Spinal cord (tissue), 10 donors: ENCODE results near the gene UPK3A. TPM values are rescaled to one million over a fixed set of nuclear protein-coding genes. Genes with fewer than 3 reads are reported as not detected.

Experiments
- DNase-seq, 6 donors: peaks; one replicate each; pipeline versions ENCODE4 v3.0.0 to v3.0.0-alpha.2; 2013 to 2015; ENCODE audit warnings: low spot score in 6 of 6, low read depth in 4 of 6
- H3K27ac ChIP-seq: one replicate; pipeline ENCODE4 v1.5.1; 2013; ENCODE audit warnings: low read depth, low read length, control low read depth
- H3K27me3 ChIP-seq: one replicate; pipeline ENCODE4 v1.6.1; 2013; ENCODE audit warnings: low read length; ENCODE audit not compliant: control insufficient read depth, insufficient read depth
- H3K36me3 ChIP-seq: one replicate; pipeline ENCODE4 v1.6.1; 2013; ENCODE audit warnings: low read length; ENCODE audit not compliant: control insufficient read depth, insufficient read depth
- H3K4me1 ChIP-seq: one replicate; pipeline ENCODE4 v1.6.1; 2013; ENCODE audit warnings: low read length; ENCODE audit not compliant: control insufficient read depth, insufficient read depth
- H3K4me3 ChIP-seq: one replicate; pipeline ENCODE4 v1.5.1; 2013; ENCODE audit warnings: low read depth, low read length, control low read depth
- H3K9me3 ChIP-seq: one replicate; pipeline ENCODE4 v1.6.1; 2013; ENCODE audit warnings: low read length; ENCODE audit not compliant: control insufficient read depth, insufficient read depth
- WGBS: methylation state at CpG from one replicate; pipeline ENCODE4 v1.1.5; 2013; ENCODE audit warnings: missing lambda C conversion rate; ENCODE audit not compliant: insufficient coverage; 5-methylcytosine and 5-hydroxymethylcytosine counted together
- polyA plus RNA-seq, 2 donors: library from polyadenylated mRNA; unstranded; fragments of 120-200 nt; gene quantifications; one replicate each; pipeline ENCODE4 v1.2.1, GENCODE V29; 2013; ENCODE audit not compliant: insufficient read length in 2 of 2
- total RNA-seq, 2 donors: library from RNA; depleted of rRNA in 1 of 2; stranded (reverse); fragments of 120-200 nt in 1 of 2; fragments of >200 nt in 1 of 2; gene quantifications; one replicate each; pipeline versions ENCODE4 v1.2.3 to v1.2.4, GENCODE V29; 2013 to 2014
- donor health status: healthy.

The UPK3A gene
- total and polyA plus RNA-seq, 4 donors = 0.28 to 0.42 TPM; not detected in 2

DNA sequence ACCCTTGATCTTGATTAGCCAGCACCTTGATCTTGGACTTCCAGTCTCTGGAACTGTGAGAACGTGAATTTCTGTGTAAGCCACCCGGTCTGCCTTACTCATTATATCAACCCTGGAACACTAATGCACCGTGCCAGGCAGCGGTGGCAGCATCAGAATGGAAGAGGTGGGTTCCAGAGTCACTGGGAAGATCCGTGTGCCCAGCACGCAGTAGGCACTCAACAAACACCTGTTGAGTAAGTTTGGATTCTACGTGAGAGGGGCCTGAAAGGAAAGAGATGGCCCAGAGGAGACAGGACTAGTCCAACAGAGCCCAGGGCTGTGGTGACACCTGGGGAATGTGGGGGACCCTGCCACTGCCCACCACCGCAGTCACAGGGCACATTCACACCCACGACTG is 6.6 kb upstream of the UPK3A start:
- Histone ChIP-seq H3K9me3 (no peaks in the 10 kb centered on the region), H3K27ac (no peak overlapping the region), H3K27me3 (no peaks in the 10 kb centered on the region), H3K4me3 (no peak overlapping the region), H3K36me3 (no peaks in the 10 kb centered on the region), H3K4me1 (peaks cover 10% of the 10 kb centered on the region)
- DNase-seq = no peak
- 93% methylated on average over 4 of the region's 9 CpGs for WGBS

- Histone ChIP-seq H3K36me3 (no peaks in the 10 kb centered on the region), H3K27me3 (peaks cover 8% of the 10 kb centered on the region), H3K4me1 (peaks cover 23% of the 10 kb centered on the region), H3K27ac (no peak overlapping the region), H3K9me3 (no peaks in the 10 kb centered on the region), H3K4me3 (no peak overlapping the region)
- no peak for DNase-seq
- WGBS = 100% methylated on average over 2 of the region's 3 CpGs
Measured at GRCh38 chr22:45280587-45280980, 4.2 kb upstream of the UPK3A start.

- Histone ChIP-seq H3K27me3 (peaks cover 8% of the 10 kb centered on the region), H3K36me3 (no peaks in the 10 kb centered on the region), H3K27ac (no peak overlapping the region), H3K4me3 (no peak overlapping the region), H3K4me1 (peaks cover 25% of the 10 kb centered on the region), H3K9me3 (no peaks in the 10 kb centered on the region)
- WGBS = 100% methylated on average over 1 of the region's 3 CpGs
- no peak for DNase-seq
Measured at GRCh38 chr22:45281010-45281409, 3.7 kb upstream of the UPK3A start.

GRCh38 chr22:45285263-45286058 is 712 bp downstream of the UPK3A start:
- Histone ChIP-seq H3K27me3 (peaks cover 10% of the 10 kb centered on the region), H3K4me1 (peaks cover 15% of the 10 kb centered on the region), H3K27ac (no peak overlapping the region), H3K4me3 (peak overlapping the region; percentile 32), H3K9me3 (no peaks in the 10 kb centered on the region), H3K36me3 (no peaks in the 10 kb centered on the region)
- peak in 1 of 6 donors; percentile 40 for DNase-seq
- WGBS = 29% methylated on average over 15 of the region's 16 CpGs

GRCh38 chr22:45286854-45287551 is 2.3 kb downstream of the UPK3A start:
- Histone ChIP-seq H3K4me1 (peaks cover 15% of the 10 kb centered on the region), H3K4me3 (no peak overlapping the region), H3K9me3 (no peaks in the 10 kb centered on the region), H3K36me3 (no peaks in the 10 kb centered on the region), H3K27ac (no peak overlapping the region), H3K27me3 (peaks cover 10% of the 10 kb centered on the region)
- no peak for DNase-seq
- 84% methylated on average over 10 of the region's 12 CpGs for WGBS

GRCh38 chr22:45290410-45290936 is 5.7 kb downstream of the UPK3A start:
- Histone ChIP-seq H3K4me1 (peaks cover 3% of the 10 kb centered on the region), H3K4me3 (no peak overlapping the region), H3K27me3 (peaks cover 2% of the 10 kb centered on the region), H3K36me3 (no peaks in the 10 kb centered on the region), H3K9me3 (no peaks in the 10 kb centered on the region), H3K27ac (no peak overlapping the region)
- DNase-seq = peak in 2 of 6 donors; percentile 61 to 76
- 35% methylated on average over 17 of the region's 18 CpGs for WGBS

- peaks cover 2% of the 10 kb centered on the region for H3K27me3 ChIP-seq
- H3K9me3 ChIP-seq = no peaks in the 10 kb centered on the region
- no peaks in the 10 kb centered on the region for H3K36me3 ChIP-seq
- no peak for DNase-seq
- H3K4me1 ChIP-seq = no peaks in the 10 kb centered on the region
- no peak overlapping the region for H3K27ac ChIP-seq
- 94% methylated on average over 5 of the region's 8 CpGs for WGBS
- no peak overlapping the region for H3K4me3 ChIP-seq
Measured at GRCh38 chr22:45291061-45291930, 6.5 kb downstream of the UPK3A start.

- no peak overlapping the region for H3K27ac ChIP-seq
- DNase-seq = no peak
- no peak overlapping the region for H3K4me3 ChIP-seq
- WGBS = 88% methylated on average over 5 of the region's 9 CpGs
- no peaks in the 10 kb centered on the region for H3K9me3 ChIP-seq
- no peaks in the 10 kb centered on the region for H3K4me1 ChIP-seq
- H3K36me3 ChIP-seq = no peaks in the 10 kb centered on the region
- peaks cover 2% of the 10 kb centered on the region for H3K27me3 ChIP-seq
Measured at GRCh38 chr22:45291931-45292290, 7.2 kb downstream of the UPK3A start.

DNA sequence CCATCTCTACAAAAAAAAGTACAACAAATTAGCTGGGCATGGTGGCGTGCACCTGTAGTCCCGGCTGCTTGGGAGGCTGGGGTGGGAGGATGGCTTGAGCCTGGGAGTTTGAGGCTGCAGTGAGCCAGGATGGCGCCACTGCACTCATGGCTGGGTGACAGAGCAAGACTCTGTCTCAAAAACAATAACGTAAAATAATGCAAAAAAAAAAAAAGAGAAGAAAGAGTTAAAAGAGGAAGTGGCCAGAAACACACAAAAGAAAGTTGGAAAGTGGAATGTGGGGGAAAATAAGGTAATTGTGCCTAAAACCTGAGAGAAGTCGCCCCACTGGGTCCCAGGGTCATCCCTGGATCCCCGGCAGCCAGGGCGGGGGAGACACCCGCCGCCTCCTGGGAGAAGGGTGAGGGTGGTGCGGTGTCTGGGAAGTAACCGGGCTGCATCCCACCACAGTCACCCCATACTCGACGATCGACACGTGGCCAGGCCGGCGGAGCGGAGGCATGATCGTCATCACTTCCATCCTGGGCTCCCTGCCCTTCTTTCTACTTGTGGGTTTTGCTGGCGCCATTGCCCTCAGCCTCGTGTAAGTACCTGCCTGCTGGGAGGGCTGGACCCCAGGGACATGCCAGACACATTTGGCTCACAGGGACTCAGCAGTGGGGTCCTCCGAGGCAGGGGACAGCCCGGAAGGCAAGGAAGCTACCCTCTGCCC is 8.1 kb downstream of the UPK3A start:
- Histone ChIP-seq H3K9me3 (no peaks in the 10 kb centered on the region), H3K27me3 (no peaks in the 10 kb centered on the region), H3K4me1 (no peaks in the 10 kb centered on the region), H3K4me3 (no peak overlapping the region), H3K36me3 (no peaks in the 10 kb centered on the region), H3K27ac (no peak overlapping the region)
- WGBS = 61% methylated on average over 17 of the region's 23 CpGs
- DNase-seq = no peak
